NCI-H524 treated with DMSO at 0.1 percent for 48 hours (cell line): ENCODE measurements around the gene MARS1.

Experiments used
- DNase-seq: peaks from one replicate; lab custom pipeline; 2025; lab: John Stamatoyannopoulos, UW

The MARS1 gene

GRCh38 chr12:57458665-57459054 is 29.2 kb upstream of the MARS1 start:
- no peak for DNase-seq

GRCh38 chr12:57459055-57459749 is 28.7 kb upstream of the MARS1 start:
- DNase-seq = peak; percentile 76

- no peak for DNase-seq
Observed at GRCh38 chr12:57459750-57460467, 28.0 kb upstream of the MARS1 start, which contains the start of gene GLI1. TSS of gene GLI1 (plus strand) at chr12:57459785. CDS start at chr12:57463692, 3,907 bp downstream.

- no peak for DNase-seq
Observed at GRCh38 chr12:57460468-57460784, 27.4 kb upstream of the MARS1 start.

- no peak for DNase-seq
Observed at GRCh38 chr12:57460841-57461275, 27.0 kb upstream of the MARS1 start.

- no peak for DNase-seq
Observed at GRCh38 chr12:57461276-57461916, 26.5 kb upstream of the MARS1 start.

GRCh38 chr12:57461917-57462250 is 26.0 kb upstream of the MARS1 start:
- no peak for DNase-seq

- DNase-seq = peak; percentile 75
Observed at GRCh38 chr12:57462251-57462911, 25.5 kb upstream of the MARS1 start.

- no peak for DNase-seq
Observed at GRCh38 chr12:57462912-57463253, 25.0 kb upstream of the MARS1 start.

- DNase-seq = no peak
Observed at GRCh38 chr12:57464569-57464968, 23.3 kb upstream of the MARS1 start.

- no peak for DNase-seq
Observed at GRCh38 chr12:57465030-57465746, 22.7 kb upstream of the MARS1 start.

GRCh38 chr12:57465747-57466505 is 21.9 kb upstream of the MARS1 start:
- no peak for DNase-seq

- DNase-seq = no peak
Observed at GRCh38 chr12:57467212-57467874, 20.5 kb upstream of the MARS1 start.

GRCh38 chr12:57467915-57468314 is 20.0 kb upstream of the MARS1 start:
- no peak for DNase-seq

GRCh38 chr12:57469296-57470164 is 18.3 kb upstream of the MARS1 start:
- no peak for DNase-seq

GRCh38 chr12:57470286-57470969 is 17.4 kb upstream of the MARS1 start:
- no peak for DNase-seq

GRCh38 chr12:57470970-57471656 is 16.8 kb upstream of the MARS1 start:
- DNase-seq = no peak

- no peak for DNase-seq
Observed at GRCh38 chr12:57471661-57472060, 16.2 kb upstream of the MARS1 start.

GRCh38 chr12:57472391-57472790 is 15.5 kb upstream of the MARS1 start:
- DNase-seq = no peak
